DMS114 treated with DMSO at 0.1 percent for 48 hours (cell line): ENCODE data around the gene DACT1.

Experiments
- DNase-seq: peaks from one replicate; lab custom pipeline; 2025; ENCODE audit not compliant: unreplicated experiment; lab: John Stamatoyannopoulos, UW

Gene DACT1

DNA sequence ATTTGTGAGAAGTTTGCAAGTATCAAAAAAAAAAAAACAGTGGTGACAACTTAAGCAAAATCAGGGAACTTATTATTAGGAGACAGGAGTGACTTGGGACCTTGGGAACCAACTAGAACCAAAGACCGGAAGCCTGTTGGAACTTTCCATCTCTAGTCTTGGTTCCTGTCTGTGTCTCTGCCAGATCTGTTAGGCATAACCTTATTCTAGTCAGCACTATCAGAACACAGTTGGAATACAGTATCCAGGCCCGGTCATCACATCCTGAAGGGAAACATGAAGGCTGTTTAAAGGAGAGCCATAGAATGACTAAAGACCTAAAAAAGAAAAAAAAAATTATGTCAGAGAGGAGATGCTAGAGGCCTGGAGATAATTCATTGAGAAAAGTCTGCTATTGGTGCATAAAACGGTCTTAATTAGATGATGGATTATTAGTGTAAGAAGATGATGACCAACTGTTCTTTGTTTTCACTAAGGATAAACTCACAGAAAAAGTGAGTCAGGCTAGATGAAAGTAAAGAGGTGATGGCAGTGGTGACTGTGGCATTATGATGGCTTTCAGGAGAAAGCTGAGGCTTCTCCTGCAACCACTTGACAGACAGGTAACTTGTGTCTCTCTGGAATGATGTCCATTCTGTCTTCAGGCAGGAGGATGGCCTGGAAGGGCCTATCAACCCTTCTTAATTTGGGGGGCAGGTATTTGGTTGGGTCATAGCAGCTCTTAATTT, 28.2 kb downstream of the DACT1 start:
- no peak for DNase-seq

DNA sequence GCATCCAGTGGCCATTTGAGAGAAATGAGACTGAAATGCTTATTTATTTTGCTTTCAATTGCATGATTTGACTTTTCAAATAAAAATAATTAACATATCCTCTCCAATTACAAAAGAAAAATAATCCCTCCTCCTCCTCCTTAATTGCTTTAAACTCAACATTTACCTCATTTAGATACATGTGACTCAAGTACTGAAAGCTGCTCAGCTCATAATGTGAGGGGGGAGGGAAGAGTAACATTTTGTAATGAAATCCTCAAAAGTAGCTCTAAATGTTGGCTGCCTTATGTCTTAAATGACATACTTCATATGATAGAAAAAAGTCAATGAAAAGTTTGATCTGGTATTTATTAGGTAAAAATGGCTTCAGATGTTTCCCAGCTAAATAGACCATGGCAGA, 29.0 kb downstream of the DACT1 start:
- DNase-seq = no peak

DNA sequence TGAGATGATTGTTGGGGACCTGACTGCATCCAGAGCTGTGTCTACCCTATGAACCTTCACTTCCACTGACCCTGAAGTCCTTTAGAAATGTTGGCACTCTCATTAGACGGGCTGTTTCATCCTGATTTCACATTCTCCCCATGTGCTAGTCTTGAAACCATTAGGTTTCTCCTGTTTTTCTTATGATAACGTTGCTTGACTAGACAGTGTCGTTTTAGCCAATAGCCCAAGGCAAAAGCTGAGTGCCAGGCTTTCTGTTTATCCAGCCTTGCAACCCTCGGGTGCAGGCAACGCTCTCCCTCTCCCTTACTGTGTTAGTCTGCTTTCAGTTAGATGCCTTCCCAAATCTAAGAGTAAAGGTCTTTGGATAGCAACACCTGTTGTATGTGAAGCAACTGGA, 30.1 kb downstream of the DACT1 start:
- DNase-seq = no peak

DNA sequence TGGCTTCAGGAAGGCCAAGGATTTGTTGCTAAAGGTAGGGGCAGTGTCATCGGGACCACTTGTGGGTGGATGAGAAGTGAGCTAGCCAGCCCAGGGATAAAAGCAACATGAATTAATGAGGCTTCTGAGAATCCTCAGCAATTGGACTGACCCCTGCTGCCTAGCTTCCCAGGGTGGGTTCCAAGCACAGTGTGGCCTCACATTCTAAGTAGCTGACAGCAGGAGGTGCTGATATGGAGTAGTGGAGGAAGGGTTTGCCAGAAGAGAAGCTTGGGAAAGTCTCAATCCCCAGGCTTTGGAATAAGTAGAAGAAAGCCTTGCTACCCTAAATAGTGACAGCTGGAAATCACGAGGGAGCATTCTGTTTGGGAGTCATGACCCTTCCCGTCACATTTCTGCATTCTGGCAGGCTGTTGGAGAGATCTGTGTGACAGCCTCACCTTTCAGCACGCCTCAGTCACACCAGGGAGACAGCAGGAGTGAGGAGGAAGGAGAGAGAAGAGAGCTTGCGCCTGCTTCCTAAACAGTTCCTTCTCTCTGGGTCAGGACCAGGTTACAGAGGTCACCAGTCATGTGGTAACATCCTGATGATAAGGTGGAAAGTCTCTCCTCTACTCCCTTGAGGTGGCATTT, 31.2 kb downstream of the DACT1 start:
- DNase-seq = no peak

DNA sequence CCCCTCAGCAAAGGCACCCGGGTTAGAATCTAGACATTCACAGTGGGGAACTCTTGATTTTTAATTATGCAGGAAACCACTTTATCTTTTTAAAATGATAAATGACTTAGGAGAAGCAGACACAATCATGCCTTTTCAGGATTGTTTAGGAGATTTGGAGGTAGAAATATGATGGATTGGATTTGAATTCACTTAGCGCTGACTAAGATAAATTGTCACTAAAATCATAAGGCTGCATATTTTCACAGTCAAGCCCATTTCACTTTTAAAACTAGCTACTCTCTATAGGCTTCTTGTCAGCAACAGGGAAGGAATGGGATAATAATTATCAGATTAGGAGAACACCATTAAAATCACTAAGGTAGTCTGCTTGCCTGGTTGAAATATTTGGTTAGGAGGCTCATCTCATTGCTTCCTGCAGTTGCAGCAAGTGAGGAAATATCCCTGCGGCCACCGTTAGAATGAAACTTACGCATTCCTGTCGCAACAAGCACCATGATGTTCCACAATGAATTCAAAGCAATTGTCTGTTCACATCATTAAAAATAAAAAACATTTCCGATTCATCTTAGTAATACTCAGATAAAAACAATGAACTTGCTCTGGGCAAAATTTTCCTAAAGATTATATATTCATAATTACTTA, 31.9 kb downstream of the DACT1 start:
- DNase-seq = no peak

DNA sequence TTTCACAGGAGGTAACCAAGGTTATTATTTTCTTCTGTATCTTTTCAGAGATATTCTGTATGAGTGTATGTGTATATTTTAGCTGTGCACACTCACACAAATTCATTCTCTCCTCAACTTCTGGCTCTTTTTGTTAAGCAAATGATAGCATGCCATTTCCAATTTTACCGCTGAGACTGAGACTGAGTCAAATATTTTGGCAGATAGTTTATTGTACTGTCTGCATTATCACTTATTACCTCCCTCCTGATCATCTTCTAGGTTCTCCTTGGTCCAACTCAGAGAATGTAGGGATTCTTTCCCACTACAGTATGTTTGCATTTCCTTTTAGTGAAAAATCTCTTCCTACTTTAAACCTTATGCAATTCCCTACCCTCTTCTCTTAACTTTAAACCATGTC, 33.3 kb downstream of the DACT1 start:
- no peak for DNase-seq

DNA sequence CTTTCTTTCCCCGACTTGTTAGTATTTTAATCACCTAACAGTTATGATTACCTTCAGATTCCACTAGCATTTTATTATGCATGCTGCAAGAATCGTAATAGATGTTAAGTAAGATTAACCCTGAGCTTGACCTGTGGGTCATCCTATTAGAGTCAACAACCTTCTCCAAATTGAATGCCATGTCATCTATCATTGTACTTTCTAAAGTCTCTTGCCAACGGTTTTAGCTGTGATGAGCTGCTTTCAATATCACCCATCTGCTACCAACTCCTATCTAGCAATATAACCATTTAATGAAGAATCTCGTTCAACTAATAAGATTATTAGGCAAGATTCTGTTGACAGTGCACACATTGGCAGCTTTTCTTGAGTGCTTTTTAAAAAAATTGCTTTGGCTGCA, 33.7 kb downstream of the DACT1 start:
- no peak for DNase-seq

DNA sequence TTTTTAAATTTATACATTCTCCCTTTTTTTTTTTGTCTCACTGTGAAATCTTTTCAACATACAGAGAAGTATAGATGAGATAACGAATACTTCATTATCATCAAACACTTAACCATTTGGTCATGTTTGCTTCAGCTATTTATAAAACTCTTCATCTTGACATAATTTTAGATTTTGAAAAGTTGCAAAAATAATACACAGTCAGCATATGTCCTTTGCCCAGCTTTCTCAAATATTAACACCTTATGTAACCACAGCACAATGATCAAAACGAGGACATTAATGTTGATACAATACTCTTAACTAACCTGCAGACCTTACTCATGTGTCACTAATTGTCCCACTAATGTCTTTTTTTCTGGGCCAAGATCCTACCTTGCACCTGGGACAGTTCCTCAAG, 36.0 kb downstream of the DACT1 start:
- DNase-seq = no peak

DNA sequence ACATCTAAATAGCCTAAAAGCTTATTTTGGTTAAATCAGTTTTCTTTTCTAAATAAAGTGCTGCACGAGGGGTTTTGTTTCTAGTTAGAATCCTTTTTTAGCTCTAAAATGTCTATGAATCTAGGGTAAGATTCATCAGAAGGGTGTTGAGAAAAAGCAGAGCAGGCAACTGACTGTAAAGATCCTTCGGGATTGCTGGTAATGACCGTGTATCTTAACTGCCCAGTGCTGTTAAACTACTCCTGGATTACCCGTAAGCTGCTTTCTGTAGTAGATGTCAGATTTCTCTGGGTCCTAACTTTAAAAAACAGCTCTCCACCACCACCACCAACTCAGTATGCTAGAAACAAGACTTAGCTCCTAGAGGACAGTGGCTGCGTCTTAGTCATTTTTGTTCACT, 39.2 kb downstream of the DACT1 start:
- DNase-seq = no peak

DNA sequence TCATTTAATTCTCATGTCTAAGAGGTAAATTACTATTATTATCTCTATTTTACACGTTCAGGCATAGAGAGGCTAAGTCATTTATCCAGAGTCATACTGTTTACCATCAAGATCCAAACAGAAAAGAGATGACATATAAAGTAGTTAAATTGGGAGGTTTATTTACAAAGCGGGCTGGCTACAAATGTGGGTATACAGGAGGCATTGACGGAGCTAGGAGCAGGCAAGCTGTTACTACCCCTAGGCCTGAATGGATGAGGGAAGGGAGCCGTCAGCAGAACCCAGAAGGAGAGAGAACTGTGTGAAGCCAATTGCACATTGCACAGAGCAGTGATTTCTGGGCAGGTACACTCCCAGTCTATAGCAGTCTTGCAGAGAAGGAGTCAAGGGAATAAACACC, 39.8 kb downstream of the DACT1 start:
- no peak for DNase-seq

DNA sequence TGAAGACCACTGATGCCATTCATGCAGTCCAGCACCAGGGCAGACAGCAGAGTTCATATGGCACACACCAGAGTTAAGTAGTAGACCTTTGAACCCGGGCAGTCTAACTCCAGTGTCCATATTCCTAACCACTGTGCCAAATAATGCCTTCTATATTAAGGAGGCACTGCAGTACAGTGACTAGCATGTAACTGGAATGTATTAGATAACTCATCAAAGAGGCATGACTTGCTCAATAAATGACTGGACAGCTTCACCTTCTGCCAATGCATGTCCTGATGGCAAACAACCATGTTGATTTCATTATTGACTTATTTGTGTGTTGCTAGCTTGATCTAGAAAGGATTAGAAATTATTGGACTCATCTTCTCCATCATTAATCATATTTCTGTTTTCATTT, 40.2 kb downstream of the DACT1 start:
- DNase-seq = no peak

DNA sequence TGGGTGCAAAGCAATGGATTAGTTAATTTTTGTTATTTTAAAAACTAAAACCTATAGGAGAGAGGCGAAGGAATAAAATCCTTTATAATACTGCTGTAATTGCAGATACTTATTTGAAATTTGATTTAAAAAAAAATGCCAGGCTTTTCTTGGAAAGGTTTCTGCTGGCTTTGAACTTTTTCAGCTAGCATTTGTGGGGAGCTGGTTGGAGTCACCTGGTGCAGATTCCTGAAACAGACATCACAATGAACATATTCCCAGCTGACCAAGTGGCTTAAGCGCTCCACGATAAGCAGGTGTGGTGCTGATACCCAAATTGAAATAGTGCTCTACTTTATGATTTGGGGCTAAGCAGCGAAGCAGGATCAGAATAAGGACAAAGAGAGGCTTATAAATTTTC, 42.9 kb downstream of the DACT1 start:
- no peak for DNase-seq

DNA sequence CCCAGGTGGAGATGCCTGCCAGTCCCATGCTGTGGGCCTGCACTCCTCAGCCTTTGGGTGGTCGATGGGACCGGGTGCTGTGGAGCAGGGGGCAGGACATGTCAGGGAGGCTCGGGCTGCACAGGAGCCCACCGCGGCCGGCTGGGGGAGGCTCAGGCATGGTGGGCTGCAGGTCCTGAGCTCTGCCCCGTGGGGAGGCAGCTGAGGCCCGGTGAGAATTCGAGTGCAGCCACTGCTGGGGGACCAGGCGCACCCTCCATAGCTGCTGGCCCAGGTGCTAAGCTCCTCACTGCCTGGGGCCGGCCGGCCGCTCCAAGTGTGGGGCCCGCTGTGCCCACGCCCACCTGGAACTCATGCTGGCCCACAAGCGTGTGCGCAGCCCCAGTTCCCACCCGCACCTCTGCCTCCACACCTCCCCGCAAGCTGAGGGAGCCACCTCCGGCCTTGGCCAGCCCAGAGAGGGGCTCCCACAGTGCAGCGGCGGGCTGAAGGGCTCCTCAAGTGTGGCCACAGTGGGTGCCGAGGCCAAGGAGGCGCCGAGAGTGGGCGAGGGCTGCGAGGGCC, 49.6 kb downstream of the DACT1 start:
- DNase-seq = no peak

DNA sequence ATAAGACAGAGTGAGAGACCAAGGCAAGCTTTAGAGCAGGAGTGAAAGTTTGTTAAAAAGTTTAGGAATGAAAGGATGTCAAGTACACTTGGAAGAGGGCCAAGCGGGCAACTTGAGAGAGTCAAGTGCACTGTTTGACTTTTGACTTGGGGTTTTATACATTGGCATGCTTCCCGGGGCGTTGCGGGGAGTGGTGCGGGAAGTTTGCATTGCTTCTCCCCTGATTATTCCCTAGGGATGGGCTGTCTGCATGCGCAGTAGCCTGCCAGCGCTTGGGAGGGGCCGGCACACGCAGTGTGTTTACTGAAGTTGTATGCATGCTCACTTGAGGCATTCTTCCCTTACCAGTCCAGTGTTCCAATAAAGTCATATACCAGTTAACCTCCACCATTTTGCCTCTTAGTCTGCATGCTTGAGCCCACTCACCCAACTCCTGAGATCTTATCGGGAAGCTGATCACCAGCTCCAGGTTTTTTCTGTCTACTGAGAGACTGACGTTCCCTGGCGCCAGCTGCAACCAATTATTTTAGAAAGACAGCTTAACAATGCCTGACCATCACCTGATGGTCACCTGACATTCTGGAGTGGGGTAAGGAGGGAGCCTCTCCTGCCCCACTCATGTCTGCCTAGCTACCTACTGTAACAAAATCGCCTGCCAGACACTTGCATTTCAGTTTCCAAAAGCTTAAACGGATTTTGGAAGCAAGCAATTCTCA, 53.2 kb downstream of the DACT1 start:
- no peak for DNase-seq

DNA sequence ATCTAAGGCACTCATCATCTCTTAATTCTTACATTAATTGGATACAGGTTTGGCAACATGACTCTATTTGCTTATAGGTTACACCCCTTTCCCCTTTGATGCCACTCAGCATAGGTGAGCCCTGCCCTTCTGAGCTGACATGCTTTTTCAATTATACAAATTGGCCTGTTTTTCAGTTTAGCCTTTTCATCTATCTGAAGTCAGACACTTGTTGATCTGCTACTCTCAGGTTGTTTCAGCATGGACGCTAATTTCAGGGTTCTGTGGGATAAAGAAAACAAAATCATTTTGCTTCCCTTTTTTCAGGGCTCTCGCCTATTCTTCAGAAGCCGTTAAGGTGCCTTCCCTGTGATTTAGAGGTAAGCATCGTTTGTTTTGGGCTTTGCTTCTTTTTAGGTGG, 55.3 kb downstream of the DACT1 start:
- no peak for DNase-seq

DNA sequence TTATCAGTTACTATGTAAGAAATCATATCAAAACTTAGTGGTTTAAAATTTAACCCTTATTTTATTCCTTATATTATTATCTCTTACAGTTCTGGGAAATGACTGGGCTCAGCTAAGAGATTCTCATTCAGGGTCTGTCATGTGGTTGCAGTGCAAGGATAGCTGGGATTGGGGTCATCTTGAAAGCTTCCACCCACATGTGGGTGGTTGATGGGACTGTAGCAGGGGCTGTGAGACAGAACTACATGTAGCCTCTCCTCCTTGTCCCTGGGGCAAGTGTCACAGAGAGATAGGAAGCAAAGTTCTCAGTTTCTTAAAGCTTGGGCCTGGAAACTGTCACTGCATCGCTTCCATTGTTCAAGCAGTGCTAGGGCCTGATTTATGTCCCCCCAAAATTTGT, 57.8 kb downstream of the DACT1 start:
- DNase-seq = no peak

DNA sequence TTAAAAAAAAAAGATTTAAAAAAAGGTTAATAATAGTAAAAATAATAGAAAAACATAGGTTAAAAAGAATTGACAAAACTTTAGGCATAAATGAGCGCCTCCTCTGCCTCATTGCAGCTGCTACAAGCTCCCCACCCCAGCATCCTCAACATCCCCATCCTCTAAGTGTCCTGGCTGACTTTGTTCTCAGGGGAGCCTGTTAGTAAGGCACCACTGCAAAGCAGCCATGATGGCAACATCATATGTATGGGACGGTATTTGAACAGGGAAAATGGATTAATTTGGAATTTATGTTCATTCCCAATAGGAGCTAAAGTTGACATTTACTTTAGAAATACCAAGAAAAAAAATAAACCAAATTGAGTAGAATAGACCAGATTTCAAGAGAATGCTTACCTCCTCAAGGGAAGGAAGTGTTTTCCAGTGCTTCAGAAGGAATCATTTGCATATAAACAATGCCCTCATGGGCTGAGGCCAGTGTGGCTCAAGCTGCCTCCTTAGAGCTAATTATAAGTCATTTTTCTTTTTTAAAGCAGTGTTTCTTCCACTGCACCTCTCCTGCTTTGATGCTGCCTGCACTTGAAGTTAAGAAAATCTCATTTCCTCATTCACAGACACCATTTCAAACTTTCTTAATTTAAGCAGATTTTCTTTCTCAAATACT, 59.6 kb downstream of the DACT1 start:
- DNase-seq = no peak
